ENCODE results near the gene IGBP1.

DNA sequence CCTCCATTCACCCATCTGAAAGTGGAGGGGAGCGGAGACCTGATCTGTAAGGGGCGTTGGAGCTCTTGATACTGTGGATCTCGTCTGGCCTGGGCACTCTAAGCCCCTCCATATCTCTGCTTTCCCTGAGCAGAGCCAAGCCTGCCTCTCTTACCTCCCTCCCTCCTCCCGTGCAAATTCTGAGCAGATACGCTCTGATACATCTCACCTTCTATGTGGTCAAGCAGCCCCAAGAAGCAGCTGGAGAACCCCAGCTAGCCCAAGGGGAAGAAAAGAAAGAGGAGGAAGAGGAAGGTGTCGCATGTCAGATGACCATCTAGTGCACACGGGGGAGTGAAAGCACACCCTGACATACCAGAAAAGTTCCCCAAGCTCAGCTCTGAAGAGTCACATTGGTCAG is 42.1 kb downstream of the IGBP1 start:
- TF ChIP-seq EP300 (IDR thresholded peaks at IDR 0.05; ENCODE audit: borderline replicate concordance) = no peak
- no peak for TF ChIP-seq EGR1 (IDR thresholded peaks at IDR 0.05)
- TF ChIP-seq RAD21 (IDR thresholded peaks at IDR 0.05; ENCODE audit: low read depth) = no peak
- TF ChIP-seq, protein P1, sequence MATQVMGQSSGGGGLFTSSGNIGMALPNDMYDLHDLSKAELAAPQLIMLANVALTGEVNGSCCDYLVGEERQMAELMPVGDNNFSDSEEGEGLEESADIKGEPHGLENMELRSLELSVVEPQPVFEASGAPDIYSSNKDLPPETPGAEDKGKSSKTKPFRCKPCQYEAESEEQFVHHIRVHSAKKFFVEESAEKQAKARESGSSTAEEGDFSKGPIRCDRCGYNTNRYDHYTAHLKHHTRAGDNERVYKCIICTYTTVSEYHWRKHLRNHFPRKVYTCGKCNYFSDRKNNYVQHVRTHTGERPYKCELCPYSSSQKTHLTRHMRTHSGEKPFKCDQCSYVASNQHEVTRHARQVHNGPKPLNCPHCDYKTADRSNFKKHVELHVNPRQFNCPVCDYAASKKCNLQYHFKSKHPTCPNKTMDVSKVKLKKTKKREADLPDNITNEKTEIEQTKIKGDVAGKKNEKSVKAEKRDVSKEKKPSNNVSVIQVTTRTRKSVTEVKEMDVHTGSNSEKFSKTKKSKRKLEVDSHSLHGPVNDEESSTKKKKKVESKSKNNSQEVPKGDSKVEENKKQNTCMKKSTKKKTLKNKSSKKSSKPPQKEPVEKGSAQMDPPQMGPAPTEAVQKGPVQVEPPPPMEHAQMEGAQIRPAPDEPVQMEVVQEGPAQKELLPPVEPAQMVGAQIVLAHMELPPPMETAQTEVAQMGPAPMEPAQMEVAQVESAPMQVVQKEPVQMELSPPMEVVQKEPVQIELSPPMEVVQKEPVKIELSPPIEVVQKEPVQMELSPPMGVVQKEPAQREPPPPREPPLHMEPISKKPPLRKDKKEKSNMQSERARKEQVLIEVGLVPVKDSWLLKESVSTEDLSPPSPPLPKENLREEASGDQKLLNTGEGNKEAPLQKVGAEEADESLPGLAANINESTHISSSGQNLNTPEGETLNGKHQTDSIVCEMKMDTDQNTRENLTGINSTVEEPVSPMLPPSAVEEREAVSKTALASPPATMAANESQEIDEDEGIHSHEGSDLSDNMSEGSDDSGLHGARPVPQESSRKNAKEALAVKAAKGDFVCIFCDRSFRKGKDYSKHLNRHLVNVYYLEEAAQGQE (IDR thresholded peaks at IDR 0.05; ENCODE audit: low read depth) = no peak
- no peak for TF ChIP-seq TAF1 (IDR thresholded peaks at IDR 0.05; ENCODE audit: low read depth)
- no peak for TF ChIP-seq YY1 (IDR thresholded peaks at IDR 0.05; ENCODE audit: low read depth)
- no peak for TF ChIP-seq NFIC (IDR thresholded peaks at IDR 0.05)
- no peak for TF ChIP-seq FOXM1 (IDR thresholded peaks at IDR 0.05; ENCODE audit: borderline replicate concordance, low read depth)
- TF ChIP-seq, protein P2, sequence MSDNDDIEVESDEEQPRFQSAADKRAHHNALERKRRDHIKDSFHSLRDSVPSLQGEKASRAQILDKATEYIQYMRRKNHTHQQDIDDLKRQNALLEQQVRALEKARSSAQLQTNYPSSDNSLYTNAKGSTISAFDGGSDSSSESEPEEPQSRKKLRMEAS (IDR thresholded peaks at IDR 0.05) = no peak
- no peak for TF ChIP-seq TCF12 (IDR thresholded peaks at IDR 0.05; ENCODE audit: low read depth)
- TF ChIP-seq, protein P3, sequence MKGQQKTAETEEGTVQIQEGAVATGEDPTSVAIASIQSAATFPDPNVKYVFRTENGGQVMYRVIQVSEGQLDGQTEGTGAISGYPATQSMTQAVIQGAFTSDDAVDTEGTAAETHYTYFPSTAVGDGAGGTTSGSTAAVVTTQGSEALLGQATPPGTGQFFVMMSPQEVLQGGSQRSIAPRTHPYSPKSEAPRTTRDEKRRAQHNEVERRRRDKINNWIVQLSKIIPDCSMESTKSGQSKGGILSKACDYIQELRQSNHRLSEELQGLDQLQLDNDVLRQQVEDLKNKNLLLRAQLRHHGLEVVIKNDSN (IDR thresholded peaks at IDR 0.05) = no peak
- no peak for TF ChIP-seq CEBPB (IDR thresholded peaks at IDR 0.05)

Measured in Ishikawa (cell line).